GM12892 (cell line): Measurements from ENCODE around the gene OR5AU1.

Experiments
- POLR2AphosphoS5 ChIP-seq: IDR thresholded peaks from 2 replicates; pipeline ENCODE4 v1.6.1; 2011; ENCODE audit warnings: low read depth, low read length, control low read depth
- TAF1 ChIP-seq: IDR thresholded peaks from 2 replicates; pipeline ENCODE4 v1.6.1; 2011; ENCODE audit warnings: low read depth, mild to moderate bottlenecking, control low read depth, low read length, borderline replicate concordance

DNA sequence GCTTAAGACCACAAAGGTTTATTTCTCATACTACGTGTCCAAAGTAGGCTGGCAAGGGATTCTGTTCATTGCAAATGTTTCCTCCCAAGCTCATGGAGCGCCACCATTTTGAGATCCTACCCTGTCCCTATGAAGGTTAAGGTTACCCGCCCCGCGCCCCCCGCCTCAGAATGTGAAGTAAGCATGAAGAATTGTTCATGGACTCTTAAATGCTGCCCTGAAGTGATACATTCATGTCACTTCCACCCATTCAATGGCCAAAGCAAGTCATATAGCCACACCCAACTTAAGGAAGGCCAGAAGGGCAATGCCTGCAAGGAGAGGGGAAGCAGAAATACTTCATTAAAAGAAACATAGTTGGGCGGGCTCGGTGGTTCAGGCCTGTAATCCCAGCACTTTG lies 50.8 kb downstream of the OR5AU1 start:
- no peak for TF ChIP-seq POLR2AphosphoS5
- TF ChIP-seq TAF1: no peak
